ENCODE measurements around the gene MAP7.

DNA sequence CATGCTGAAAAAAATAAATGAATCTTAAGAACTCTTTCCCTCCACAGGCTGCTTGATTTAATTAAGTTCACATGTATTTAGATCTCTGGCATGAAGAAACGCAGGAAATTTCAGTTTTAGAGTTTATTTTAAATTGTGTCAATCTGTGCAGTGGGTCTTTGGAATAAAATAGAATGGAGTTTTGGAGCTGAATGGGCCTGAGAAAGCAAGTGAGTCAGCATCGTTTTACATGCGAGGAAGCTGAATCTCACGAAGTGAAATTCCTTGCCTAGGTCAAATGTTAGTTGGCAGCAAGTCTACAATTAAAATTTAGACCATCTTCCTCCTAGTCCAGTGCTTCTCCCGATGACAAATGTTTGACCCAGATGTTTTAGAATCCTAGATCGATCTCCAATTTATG lies 22.4 kb downstream of the MAP7 start:
- TF ChIP-seq POLR2A (IDR thresholded peaks at IDR 0.05; ENCODE audit: low read depth, low read length) (no peak), POLR2AphosphoS5 (IDR thresholded peaks at IDR 0.05; ENCODE audit: low read depth, low read length) (no peak), TAF1 (IDR thresholded peaks at IDR 0.05; ENCODE audit: low read depth, low read length) (no peak), POU2F2 (IDR thresholded peaks at IDR 0.05; ENCODE audit: low read depth, low read length) (no peak), PAX5 (IDR thresholded peaks at IDR 0.05; ENCODE audit: insufficient read depth, low read length, severe bottlenecking) (no peak), SPI1 (IDR thresholded peaks at IDR 0.05; ENCODE audit: low read depth, low read length) (no peak)

All from GM12891 (cell line).